Activated CD8-positive, alpha-beta T cell treated with anti-CD3 and anti-CD28 coated beads, Interleukin-2, amount 10 ng/mL, durations not matched to agents 7 days and 5 days (primary cell): ENCODE results near the gene SEMA3G. TPM values are rescaled to one million over a fixed set of nuclear protein-coding genes. Genes with fewer than 3 reads are reported as not detected.

Experiments used
- ATAC-seq: fragments of 150-1000 bp; cut with Tn5 transposase; one replicate; pipeline ENCODE4 v1.10.0; 2021; ENCODE audit warnings: moderate library complexity
- CTCF ChIA-PET: fragments of 350-600 bp; sonication (Branson Sonifier 250); formaldehyde crosslinking; loops from one replicate; lab custom pipeline; 2021; ENCODE audit warnings: antibody characterized with exemption; lab: Charles Lee
- POLR2A ChIA-PET: fragments of 350-600 bp; sonication (Branson Sonifier 250); formaldehyde crosslinking; loops from one replicate; lab custom pipeline; 2021; ENCODE audit warnings: antibody characterized with exemption; lab: Charles Lee
- DNase-seq: peaks from one replicate; pipeline ENCODE4 v3.0.0-alpha.2; 2020
- H3K27ac Mint-ChIP-seq: one replicate; pipeline ENCODE4 v1.8.0; 2021; ENCODE audit warnings: mild to moderate bottlenecking, mixed read lengths
- H3K27me3 Mint-ChIP-seq: one replicate; pipeline ENCODE4 v1.8.0; 2021; ENCODE audit warnings: low read depth, mixed read lengths
- H3K36me3 Mint-ChIP-seq: one replicate; pipeline ENCODE4 v1.8.0; 2021; ENCODE audit warnings: low read depth, mixed read lengths
- H3K4me1 Mint-ChIP-seq: one replicate; pipeline ENCODE4 v1.8.0; 2021; ENCODE audit warnings: low read depth, mixed read lengths
- H3K4me3 Mint-ChIP-seq: one replicate; pipeline ENCODE4 v1.8.0; 2021; ENCODE audit warnings: mild to moderate bottlenecking, mixed read lengths
- H3K9me3 Mint-ChIP-seq: one replicate; pipeline ENCODE4 v1.8.0; 2022; ENCODE audit warnings: mixed read lengths; ENCODE audit not compliant: insufficient read depth
- total RNA-seq, 2 experiments: library from RNA; stranded (reverse); gene quantifications; one replicate each; pipeline ENCODE4 v1.2.3, GENCODE V29; 2021

The SEMA3G gene
- total RNA-seq, 2 experiments from 2014 or later: 0.13 to 0.21 TPM

GRCh38 chr3:52451237-52452083 lies 6.6 kb upstream of the SEMA3G start:
- Mint-ChIP-seq H3K4me1 (peaks cover 29% of the 10 kb centered on the region), H3K27ac (no peak overlapping the region), H3K4me3 (no peak overlapping the region), H3K36me3 (peaks cover 3% of the 10 kb centered on the region), H3K27me3 (no peaks in the 10 kb centered on the region), H3K9me3 (no peaks in the 10 kb centered on the region)
- POLR2A ChIA-PET: no interaction called here
- no peak for DNase-seq
- no peak for ATAC-seq
- CTCF ChIA-PET: interaction anchor here (1.4 kb wide), 1 partner anchor 9 kb away, joined by 4 read pairs; no protein-coding TSS in a partner anchor

GRCh38 chr3:52450489-52451236 lies 5.8 kb upstream of the SEMA3G start:
- no peak for ATAC-seq
- CTCF ChIA-PET: interaction anchor here (1.4 kb wide), 1 partner anchor 8 kb away, joined by 4 read pairs; no protein-coding TSS in a partner anchor

GRCh38 chr3:52447512-52448355 lies 2.8 kb upstream of the SEMA3G start:
- H3K27me3 Mint-ChIP-seq: no peaks in the 10 kb centered on the region
- no peaks in the 10 kb centered on the region for H3K9me3 Mint-ChIP-seq
- H3K4me3 Mint-ChIP-seq: no peak overlapping the region
- ATAC-seq (no peak), DNase-seq (no peak)
- CTCF ChIA-PET: interaction anchor here (0.7 to 6.5 kb wide), 14 partner anchors 9 to 227 kb away, joined by 3 to 131 read pairs (median 6); partner anchors contain the start of gene UQCC5
- no peak overlapping the region for H3K27ac Mint-ChIP-seq
- H3K36me3 Mint-ChIP-seq: no peaks in the 10 kb centered on the region
- H3K4me1 Mint-ChIP-seq: peaks cover 19% of the 10 kb centered on the region
- POLR2A ChIA-PET: interaction anchor here (0.7 kb wide), 1 partner anchor 401 kb away, joined by 3 read pairs; no protein-coding TSS in a partner anchor

More at GRCh38 chr3:52450489-52451236, 5.8 kb upstream of the SEMA3G start:
- no peak overlapping the region for H3K27ac Mint-ChIP-seq
- POLR2A ChIA-PET: no interaction called here
- H3K9me3 Mint-ChIP-seq: no peaks in the 10 kb centered on the region
- no peaks in the 10 kb centered on the region for H3K36me3 Mint-ChIP-seq
- H3K4me1 Mint-ChIP-seq: peaks cover 23% of the 10 kb centered on the region
- DNase-seq: no peak
- no peak overlapping the region for H3K4me3 Mint-ChIP-seq
- no peaks in the 10 kb centered on the region for H3K27me3 Mint-ChIP-seq

GRCh38 chr3:52446631-52447511 lies 2.0 kb upstream of the SEMA3G start:
- DNase-seq (peak; percentile 83), ATAC-seq (peak; percentile 66)
- H3K27me3 Mint-ChIP-seq: no peaks in the 10 kb centered on the region
- POLR2A ChIA-PET: interaction anchor here (1.0 kb wide), 1 partner anchor 8 kb away, joined by 3 read pairs; the partner anchor contains the start of gene NISCH
- no peaks in the 10 kb centered on the region for H3K9me3 Mint-ChIP-seq
- CTCF ChIA-PET: interaction anchor here (0.7 to 6.5 kb wide), 23 partner anchors 8 to 226 kb away, joined by 3 to 131 read pairs (median 6); partner anchors contain the start of gene UQCC5
- H3K27ac Mint-ChIP-seq: peak overlapping the region; percentile 63
- H3K36me3 Mint-ChIP-seq: no peaks in the 10 kb centered on the region
- no peak overlapping the region for H3K4me3 Mint-ChIP-seq
- peaks cover 19% of the 10 kb centered on the region for H3K4me1 Mint-ChIP-seq

- no peak for ATAC-seq
- H3K4me3 Mint-ChIP-seq: no peak overlapping the region
- DNase-seq: no peak
- peaks cover 19% of the 10 kb centered on the region for H3K4me1 Mint-ChIP-seq
- H3K27ac Mint-ChIP-seq: no peak overlapping the region
- no peaks in the 10 kb centered on the region for H3K9me3 Mint-ChIP-seq
- CTCF ChIA-PET: interaction anchor here (0.7 to 6.5 kb wide), 17 partner anchors 8 to 225 kb away, joined by 3 to 131 read pairs (median 5); partner anchors contain the start of gene UQCC5
- no peaks in the 10 kb centered on the region for H3K36me3 Mint-ChIP-seq
- no peaks in the 10 kb centered on the region for H3K27me3 Mint-ChIP-seq
- POLR2A ChIA-PET: interaction anchor here (1.0 to 1.5 kb wide), 2 partner anchors 9 to 33 kb away, joined by 3 to 9 read pairs; partner anchors contain the start of gene NISCH
These were observed 1.1 kb upstream of the SEMA3G start for GRCh38 chr3:52446042-52446441.

GRCh38 chr3:52443791-52444687 lies 864 bp downstream of the SEMA3G start:
- Mint-ChIP-seq H3K4me1 (peaks cover 19% of the 10 kb centered on the region), H3K4me3 (no peak overlapping the region), H3K27me3 (no peaks in the 10 kb centered on the region), H3K27ac (no peak overlapping the region), H3K9me3 (no peaks in the 10 kb centered on the region), H3K36me3 (no peaks in the 10 kb centered on the region)
- ChIA-PET CTCF (interaction anchor here (6.5 kb wide), 1 partner anchor 13 kb away, joined by 131 read pairs; no protein-coding TSS in a partner anchor), POLR2A (no interaction called here)
- no peak for DNase-seq
- ATAC-seq: no peak

GRCh38 chr3:52443268-52443610 lies 1.7 kb downstream of the SEMA3G start:
- ChIA-PET CTCF (interaction anchor here (1.8 kb wide), 1 partner anchor 8 kb away, joined by 4 read pairs; no protein-coding TSS in a partner anchor), POLR2A (no interaction called here)

GRCh38 chr3:52442409-52443267 lies 2.3 kb downstream of the SEMA3G start:
- Mint-ChIP-seq H3K27ac (no peak overlapping the region), H3K36me3 (no peaks in the 10 kb centered on the region), H3K4me3 (no peak overlapping the region), H3K4me1 (peaks cover 19% of the 10 kb centered on the region), H3K9me3 (no peaks in the 10 kb centered on the region), H3K27me3 (no peaks in the 10 kb centered on the region)
- ChIA-PET CTCF (interaction anchor here (1.8 kb wide), 1 partner anchor 9 kb away, joined by 4 read pairs; no protein-coding TSS in a partner anchor), POLR2A (no interaction called here)
- no peak for ATAC-seq
- DNase-seq: no peak

More at GRCh38 chr3:52443268-52443610, 1.7 kb downstream of the SEMA3G start:
- no peak for ATAC-seq
- Mint-ChIP-seq H3K36me3 (no peaks in the 10 kb centered on the region), H3K4me3 (no peak overlapping the region), H3K9me3 (no peaks in the 10 kb centered on the region), H3K4me1 (peaks cover 19% of the 10 kb centered on the region), H3K27me3 (no peaks in the 10 kb centered on the region), H3K27ac (no peak overlapping the region)
- DNase-seq: no peak

GRCh38 chr3:52441772-52442332 lies 3.1 kb downstream of the SEMA3G start:
- no peaks in the 10 kb centered on the region for H3K9me3 Mint-ChIP-seq
- H3K4me3 Mint-ChIP-seq: no peak overlapping the region
- ChIA-PET CTCF (interaction anchor here (1.8 kb wide), 1 partner anchor 10 kb away, joined by 4 read pairs; no protein-coding TSS in a partner anchor), POLR2A (no interaction called here)
- DNase-seq: no peak
- peaks cover 14% of the 10 kb centered on the region for H3K4me1 Mint-ChIP-seq
- ATAC-seq: no peak
- H3K27me3 Mint-ChIP-seq: no peaks in the 10 kb centered on the region
- H3K27ac Mint-ChIP-seq: no peak overlapping the region
- no peaks in the 10 kb centered on the region for H3K36me3 Mint-ChIP-seq
